Measurements from ENCODE around the gene SLC48A1.
A peak's percentile ranks its signal among the peaks of the same experiment; 100 is the strongest.

Gene SLC48A1

DNA sequence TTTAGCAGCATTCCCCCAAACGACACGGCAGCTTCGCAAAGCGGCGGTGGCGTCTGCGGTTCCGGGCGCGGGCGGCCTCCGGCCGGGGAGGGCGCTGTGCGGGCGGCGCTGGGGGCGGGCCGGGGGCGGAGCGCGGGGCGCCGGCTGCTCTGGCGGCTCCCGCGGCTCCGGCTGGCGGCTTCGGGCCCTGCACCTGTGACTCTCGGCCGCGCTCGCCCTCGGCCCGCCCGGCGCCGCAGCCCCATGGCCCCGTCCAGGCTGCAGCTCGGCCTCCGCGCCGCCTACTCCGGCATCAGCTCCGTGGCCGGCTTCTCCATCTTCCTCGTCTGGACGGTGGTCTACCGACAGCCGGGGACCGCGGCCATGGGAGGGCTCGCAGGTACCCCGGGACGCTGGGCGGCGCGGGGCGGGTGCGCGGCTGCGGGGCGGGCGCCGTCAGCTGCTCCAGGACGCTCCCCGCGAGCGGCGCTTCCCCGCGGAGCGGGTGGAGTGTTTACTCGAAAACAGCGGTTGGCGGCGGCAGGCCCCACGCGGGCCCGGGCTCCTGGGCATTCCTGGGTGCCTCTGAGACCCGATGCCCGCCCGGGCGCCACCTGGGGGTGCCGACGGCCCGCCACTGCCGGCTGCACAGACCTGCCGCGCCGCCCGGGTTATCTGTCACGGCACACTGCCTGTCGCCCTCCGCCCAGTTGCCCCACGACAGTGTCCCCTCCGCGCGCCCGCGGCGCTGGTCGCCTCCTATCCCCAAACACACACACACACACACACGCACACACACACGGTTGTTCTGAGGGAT lies at the start of gene SLC48A1:
TSS of gene SLC48A1 (plus strand) at position 177 of the 796 bp plus-strand sequence. CDS start at position 244, 67 bp downstream.
- DNase-seq (ENCODE audit: low spot score), result peak; percentile 80

DNA sequence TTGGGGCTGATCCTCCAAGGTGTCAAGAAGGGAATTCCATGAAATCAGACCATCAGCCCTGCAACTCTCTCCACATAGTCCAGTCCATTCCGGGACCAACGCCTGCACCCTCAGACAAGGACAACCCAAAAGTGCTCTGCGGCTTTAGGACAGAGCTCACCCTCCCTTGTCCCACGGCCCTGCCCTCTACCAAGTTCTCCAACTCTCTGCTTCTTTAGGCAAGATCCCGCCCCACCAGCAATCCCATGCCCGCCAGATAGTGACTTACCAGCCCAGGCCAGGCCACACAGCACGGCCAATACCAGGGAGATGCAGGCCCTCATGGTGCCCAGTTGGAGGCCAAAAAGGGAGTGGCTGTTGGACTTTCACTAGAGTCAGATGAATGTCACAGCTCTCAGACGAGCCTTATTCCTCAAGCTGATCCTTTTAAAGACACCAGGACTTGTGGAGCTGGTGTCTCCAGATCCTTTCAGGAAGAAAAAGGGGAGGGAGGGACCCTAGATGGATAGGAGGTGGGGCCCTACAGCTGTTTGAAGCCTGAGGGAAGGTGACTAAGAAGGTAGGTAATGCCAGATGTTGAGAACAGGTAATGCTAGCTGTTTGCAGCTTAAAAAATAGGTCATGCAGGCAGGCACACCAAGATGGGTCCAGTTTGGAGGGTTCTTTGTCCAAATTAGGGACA lies 47.8 kb upstream of the SLC48A1 start, which contains the start of gene ENDOU:
TSS of gene ENDOU (minus strand) at position 400 of the 682 bp plus-strand sequence. CDS start at position 323, 77 bp downstream.
- no peak for DNase-seq (ENCODE audit: low spot score)

- DNase-seq (ENCODE audit: low spot score), result no peak
Measured at GRCh38 chr12:47725893-47726292, 47.1 kb upstream of the SLC48A1 start.

DNA sequence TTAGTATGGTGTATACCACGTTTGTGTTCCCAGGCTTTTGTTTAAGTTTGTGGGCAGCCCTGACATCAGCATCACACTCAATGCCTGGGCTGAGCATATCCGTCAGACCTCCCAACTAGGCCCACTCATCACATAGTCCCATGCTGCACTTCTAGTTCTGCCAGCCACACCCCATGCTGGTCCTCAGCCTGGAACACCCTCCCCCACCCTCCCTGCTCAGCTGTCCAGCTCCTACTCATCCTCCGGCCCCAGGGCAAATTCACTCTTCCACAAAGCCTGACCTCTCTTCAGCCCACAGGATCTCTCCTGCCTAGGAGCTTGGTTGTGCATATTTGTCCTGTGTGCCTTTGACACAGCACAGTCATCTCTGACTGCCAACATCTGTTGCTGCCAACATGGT lies 43.8 kb upstream of the SLC48A1 start:
- DNase-seq (ENCODE audit: low spot score), result no peak

GRCh38 chr12:47730341-47730744 lies 42.7 kb upstream of the SLC48A1 start:
- no peak for DNase-seq (ENCODE audit: low spot score)

- DNase-seq (ENCODE audit: low spot score), result no peak
Measured at GRCh38 chr12:47731723-47732122, 41.3 kb upstream of the SLC48A1 start.

GRCh38 chr12:47732504-47732903 lies 40.5 kb upstream of the SLC48A1 start:
- DNase-seq (ENCODE audit: low spot score), result no peak

DNA sequence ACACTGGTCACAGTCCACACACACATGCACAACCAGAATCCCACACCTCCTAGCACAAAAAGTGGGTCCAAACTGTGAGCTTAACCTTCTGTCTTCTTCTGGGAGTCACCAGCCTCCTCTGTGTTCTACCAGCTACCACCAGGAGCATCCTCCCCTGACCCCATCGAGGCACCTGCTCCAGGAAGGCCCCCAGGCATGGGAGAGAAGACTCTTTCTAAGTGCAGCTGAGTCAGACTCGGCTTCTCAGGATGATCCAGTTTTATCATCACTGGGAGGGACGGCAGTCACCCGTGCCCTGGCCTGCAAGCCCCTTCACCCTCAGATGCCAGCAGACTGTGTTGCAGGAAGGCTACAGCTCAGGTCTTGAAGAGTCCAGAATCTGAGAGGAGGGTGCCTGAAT lies 39.9 kb upstream of the SLC48A1 start:
- DNase-seq (ENCODE audit: low spot score), result no peak

- no peak for DNase-seq (ENCODE audit: low spot score)
Measured at GRCh38 chr12:47734725-47735480, 38.1 kb upstream of the SLC48A1 start.

GRCh38 chr12:47735649-47736048 lies 37.4 kb upstream of the SLC48A1 start:
- DNase-seq (ENCODE audit: low spot score), result no peak

- DNase-seq (ENCODE audit: low spot score), result no peak
Measured at GRCh38 chr12:47736216-47736615, 36.8 kb upstream of the SLC48A1 start.

DNA sequence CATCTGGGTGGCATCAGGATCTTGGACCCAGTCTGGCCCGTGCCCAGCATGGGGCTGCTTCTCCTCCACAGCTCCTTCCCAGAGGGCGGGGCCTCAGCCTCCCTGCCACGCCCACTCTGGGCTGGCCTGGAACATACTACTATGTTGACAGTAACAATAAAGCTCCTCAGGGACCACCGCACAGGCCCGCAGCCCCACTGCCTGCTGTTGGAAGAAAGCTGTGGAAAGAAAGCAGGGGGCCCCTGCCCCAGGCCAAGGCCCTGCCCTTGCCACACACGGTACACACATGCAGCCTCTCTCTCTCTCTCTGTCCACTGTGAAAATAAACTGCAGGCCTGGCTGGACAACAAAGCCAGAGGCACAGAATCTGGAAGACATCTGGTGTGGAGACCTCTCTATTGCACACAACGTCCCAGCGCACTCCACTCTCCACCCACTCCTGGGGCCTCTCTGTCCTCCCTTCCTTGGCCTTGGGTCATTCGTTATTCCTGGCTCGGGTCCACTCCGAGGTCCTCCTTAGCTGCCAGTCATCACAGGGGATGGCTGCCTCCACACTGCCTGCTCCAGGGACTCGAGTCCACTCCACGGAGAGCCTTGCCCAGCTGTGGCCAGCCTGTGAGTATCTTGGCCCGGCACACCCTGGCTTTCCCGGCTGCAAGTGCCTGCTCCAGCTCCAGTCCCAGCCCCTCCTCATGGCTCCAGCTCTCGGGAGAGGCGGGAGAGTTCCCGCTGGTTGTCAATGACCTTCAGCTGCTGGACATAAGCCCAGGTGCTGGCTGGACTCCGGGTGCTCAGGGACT lies 36.0 kb upstream of the SLC48A1 start:
- peak; percentile 85 for DNase-seq (ENCODE audit: low spot score)

DNA sequence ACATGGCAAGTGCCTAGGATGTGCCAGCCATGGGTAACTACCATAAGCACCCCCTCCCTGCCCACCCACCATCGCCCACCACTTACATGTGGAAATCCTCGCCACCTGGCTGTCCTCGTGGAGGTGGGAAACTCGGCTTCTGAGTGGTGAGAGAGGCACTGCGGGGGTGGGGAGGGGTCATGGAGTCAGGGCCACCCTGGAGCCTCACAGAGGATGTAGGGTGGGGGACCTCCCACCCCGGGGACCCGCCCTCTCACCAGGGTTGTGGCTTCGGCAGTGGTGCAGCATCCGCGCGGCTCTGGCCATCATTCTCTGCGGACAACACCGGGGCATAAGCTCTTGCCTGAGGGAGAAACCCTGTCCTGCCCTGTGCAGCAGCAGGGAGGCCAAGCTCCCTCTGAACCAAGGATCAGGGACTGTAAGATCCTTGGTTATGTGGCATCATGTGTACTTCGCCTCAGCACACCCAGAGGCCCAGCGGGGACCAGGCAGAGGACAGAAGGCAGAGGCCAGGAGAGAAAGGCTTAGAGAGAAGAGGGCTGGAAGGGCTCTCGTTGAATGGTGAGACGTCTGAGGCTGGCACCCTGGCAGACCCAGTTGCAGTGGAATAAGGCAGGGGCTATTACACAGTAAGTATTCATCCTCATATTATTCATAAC lies 35.0 kb upstream of the SLC48A1 start:
- no peak for DNase-seq (ENCODE audit: low spot score)

GRCh38 chr12:47739297-47739696 lies 33.7 kb upstream of the SLC48A1 start:
- no peak for DNase-seq (ENCODE audit: low spot score)

- no peak for DNase-seq (ENCODE audit: low spot score)
Measured at GRCh38 chr12:47739979-47740378, 33.1 kb upstream of the SLC48A1 start.

- no peak for DNase-seq (ENCODE audit: low spot score)
Measured at GRCh38 chr12:47740606-47741339, 32.3 kb upstream of the SLC48A1 start.

DNA sequence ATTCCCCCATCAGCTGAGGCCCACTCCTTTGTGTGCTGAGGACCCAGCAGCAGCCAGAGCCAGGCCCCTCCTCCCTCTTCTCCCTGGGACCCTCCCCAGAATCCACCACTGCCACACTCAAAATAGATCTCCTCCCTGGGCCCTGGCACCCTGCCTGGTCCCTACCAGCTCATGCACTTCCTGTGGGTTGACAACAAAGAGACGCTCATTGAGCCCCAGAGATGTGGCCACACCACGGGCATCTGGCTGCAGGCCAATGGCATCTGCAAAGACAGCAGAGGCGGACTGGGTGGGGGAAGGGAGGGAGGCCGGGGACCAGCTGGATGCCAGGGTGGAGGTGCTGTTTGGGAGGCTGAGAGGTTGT lies 31.7 kb upstream of the SLC48A1 start:
- DNase-seq (ENCODE audit: low spot score), result peak; percentile 96

DNA sequence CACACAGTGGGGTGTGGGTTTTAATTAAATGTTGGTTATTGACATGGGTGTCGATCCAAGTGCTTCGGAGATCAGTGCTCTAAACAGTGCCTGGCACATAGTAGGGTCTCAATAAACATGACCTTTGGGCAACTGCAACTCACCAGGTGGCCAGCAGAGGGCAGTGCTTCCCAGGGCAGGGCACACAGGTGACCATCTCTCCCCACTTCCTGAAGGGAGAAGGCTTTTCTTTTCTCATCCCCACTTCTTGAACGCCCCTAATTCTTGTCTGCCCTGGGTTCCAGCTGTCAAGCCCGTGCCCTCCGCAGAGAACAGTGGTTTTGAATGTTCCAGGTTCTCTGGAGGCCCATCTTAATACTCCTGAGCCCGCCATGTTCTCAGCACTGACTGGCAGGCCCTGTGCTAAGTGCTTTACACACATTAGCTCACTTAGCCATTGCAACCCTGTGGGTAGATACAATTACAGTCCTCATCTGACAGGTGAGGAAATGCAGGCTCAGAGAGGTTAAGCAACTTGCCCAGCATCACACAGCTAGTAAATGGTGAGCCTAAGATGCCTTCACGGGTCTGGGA lies 30.7 kb upstream of the SLC48A1 start:
- no peak for DNase-seq (ENCODE audit: low spot score)

DNA sequence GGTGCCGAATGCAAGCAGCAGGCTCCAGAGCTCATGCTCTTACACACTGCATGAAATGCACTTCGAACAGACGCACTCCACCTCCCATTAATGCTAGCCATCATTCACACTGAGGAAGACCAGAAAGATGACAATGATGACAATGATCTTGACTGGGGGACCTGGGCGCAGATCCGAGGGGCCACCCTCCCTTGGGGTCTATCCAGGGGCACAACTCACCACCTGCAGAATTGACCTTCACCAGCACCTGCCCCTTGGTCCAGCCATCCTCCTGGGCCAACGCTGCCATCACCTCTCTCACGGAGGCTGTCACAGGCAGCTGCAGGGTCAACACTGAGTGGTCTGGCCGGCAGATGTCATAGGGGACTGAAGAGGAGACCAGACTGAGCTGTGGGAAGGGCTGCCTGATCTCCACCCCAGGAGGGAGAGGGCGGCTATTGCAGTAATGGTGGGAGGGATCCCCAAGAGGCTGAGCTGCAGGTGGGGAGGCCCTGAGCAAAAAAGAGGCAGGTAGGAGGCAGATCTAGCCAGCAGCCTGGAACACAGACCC lies 29.7 kb upstream of the SLC48A1 start:
- DNase-seq (ENCODE audit: low spot score), result no peak

Measured in putamen (tissue), 1 donor.